SK-N-SH (cell line): ENCODE results near the gene PLCB3. TPM values are rescaled to one million over a fixed set of nuclear protein-coding genes. Genes with fewer than 3 reads are reported as not detected.
A peak's percentile ranks its signal among the peaks of the same experiment; 100 is the strongest.

Source experiments
- CTCF ChIA-PET: fragments of 300-600, 350-600 bp; formaldehyde crosslinking; extraction: SDS; loops from one replicate; lab custom pipeline; 2021; lab: Yijun Ruan, JAX
- POLR2A ChIA-PET: fragments of 350-600 bp; sonication (Branson Sonifier 250); formaldehyde crosslinking; extraction: SDS; loops from one replicate; lab custom pipeline; 2020; ENCODE audit warnings: antibody characterized with exemption, inconsistent platforms; lab: Yijun Ruan, JAX
- DNase-seq: peaks from one replicate; pipeline ENCODE4 v3.0.0; 2012
- H2AFZ ChIP-seq: fragments of 200-600 bp; sonication (generic); 2 replicates; pipeline ENCODE4 v1.8.1; 2016; ENCODE audit warnings: antibody characterized with exemption, mild to moderate bottlenecking, low read depth
- H3F3A ChIP-seq: fragments of 200-600 bp; sonication (generic); replicated peaks from 2 replicates; pipeline ENCODE3; 2016; ENCODE audit warnings: antibody characterized with exemption, mild to moderate bottlenecking; ENCODE audit not compliant: insufficient read depth
- H3K27ac ChIP-seq, 2 experiments: fragments of 200-500 bp in 1 of 2; fragments of 200-600 bp in 1 of 2; sonication (Bioruptor generic) in 1 of 2; sonication (generic), shearing (Covaris generic) in 1 of 2; 2 replicates each; pipeline versions ENCODE4 v1.5.1 to v1.6.1; 2014 to 2016; ENCODE audit warnings: low read depth in 2 of 2, inconsistent platforms in 1 of 2, low read length in 1 of 2, mild to moderate bottlenecking in 1 of 2, mixed read lengths in 1 of 2
- H3K27me3 ChIP-seq: fragments of 200-600 bp; sonication (generic), shearing (Covaris generic); 2 replicates; pipeline ENCODE4 v1.6.1; 2016; ENCODE audit warnings: mixed run types; ENCODE audit not compliant: insufficient read depth
- H3K36me3 ChIP-seq, 2 experiments: fragments of 200-500 bp in 1 of 2; fragments of 200-600 bp in 1 of 2; sonication (Bioruptor generic) in 1 of 2; sonication (generic) in 1 of 2; replicated peaks in 1 of 2; 2 replicates each; pipeline versions ENCODE3 to v1.5.1; 2014 to 2016; ENCODE audit warnings: low read length in 1 of 2, mild to moderate bottlenecking in 1 of 2; ENCODE audit not compliant: insufficient read depth in 2 of 2, control insufficient read depth in 1 of 2
- H3K4me1 ChIP-seq, 2 experiments: fragments of 200-500 bp in 1 of 2; fragments of 200-600 bp in 1 of 2; sonication (Bioruptor generic) in 1 of 2; sonication (generic), shearing (Covaris generic) in 1 of 2; 2 replicates each; pipeline versions ENCODE4 v1.5.1 to v1.6.1; 2014 to 2016; ENCODE audit warnings: low read depth in 1 of 2, low read length in 1 of 2, mixed run types in 1 of 2; ENCODE audit not compliant: insufficient read depth in 2 of 2, control insufficient read depth in 1 of 2
- H3K4me2 ChIP-seq: fragments of 200-600 bp; sonication (generic), shearing (Covaris generic); 2 replicates; pipeline ENCODE4 v1.6.1; 2017; ENCODE audit warnings: mixed run types
- H3K4me3 ChIP-seq, 2 experiments: fragments of 200-500 bp in 1 of 2; fragments of 200-600 bp in 1 of 2; sonication (Bioruptor generic) in 1 of 2; sonication (generic), shearing (Covaris generic) in 1 of 2; 2 replicates each; pipeline versions ENCODE4 v1.5.1 to v1.8.1; 2014 to 2016; ENCODE audit warnings: low read depth in 2 of 2, inconsistent platforms in 1 of 2, low read length in 1 of 2, mild to moderate bottlenecking in 1 of 2, mixed read lengths in 1 of 2, moderate library complexity in 1 of 2
- H3K79me2 ChIP-seq: fragments of 200-600 bp; sonication (generic); 2 replicates; pipeline ENCODE4 v1.8.1; 2017; ENCODE audit warnings: mild to moderate bottlenecking; ENCODE audit not compliant: insufficient read depth
- H3K9ac ChIP-seq: fragments of 200-600 bp; sonication (generic); 2 replicates; pipeline ENCODE4 v1.6.1; 2017; ENCODE audit warnings: mixed run types
- H3K9me2 ChIP-seq: fragments of 200-600 bp; sonication (generic); 2 replicates; pipeline ENCODE4 v1.6.1; 2017; ENCODE audit warnings: mixed run types
- H3K9me3 ChIP-seq: fragments of 200-600 bp; sonication (generic); 2 replicates; pipeline ENCODE4 v1.6.1; 2017; ENCODE audit warnings: mixed run types, mild to moderate bottlenecking, moderate library complexity
- H4K20me1 ChIP-seq: fragments of 200-600 bp; sonication (generic); 2 replicates; pipeline ENCODE4 v1.6.1; 2017; ENCODE audit warnings: mild to moderate bottlenecking, mixed run types; ENCODE audit not compliant: insufficient read depth
- CHD2 ChIP-seq: fragments of 150-350 bp; IDR thresholded peaks from 2 replicates; pipeline ENCODE4 v1.6.1; 2018; ENCODE audit warnings: low read length; ENCODE audit not compliant: partially characterized antibody
- ELF1 ChIP-seq: IDR thresholded peaks from 2 replicates; pipeline ENCODE4 v1.4.0; 2012
- EP300 ChIP-seq, 2 experiments: IDR thresholded peaks; 2 replicates each; pipeline versions ENCODE4 v1.4.0 to v1.6.1; 2012; ENCODE audit warnings: borderline replicate concordance in 1 of 2, low read depth in 1 of 2, low read length in 1 of 2
- FOXJ3 ChIP-seq: sonication (generic); formaldehyde crosslinking; IDR thresholded peaks from 2 replicates; pipeline ENCODE4 v1.5.1; 2020; ENCODE audit warnings: mild to moderate bottlenecking, missing genetic modification reagents
- GATA2 ChIP-seq: sonication (generic); formaldehyde crosslinking; IDR thresholded peaks from 2 replicates; pipeline ENCODE4 v1.5.0; 2020; ENCODE audit warnings: mild to moderate bottlenecking, missing genetic modification reagents
- MEF2A ChIP-seq: IDR thresholded peaks from 2 replicates; pipeline ENCODE4 v1.4.0; 2012; ENCODE audit warnings: low read depth, borderline replicate concordance
- MXI1 ChIP-seq: IDR thresholded peaks from 2 replicates; pipeline ENCODE4 v1.6.1; 2012; ENCODE audit warnings: mild to moderate bottlenecking, low read depth, low read length, improper control_type of control experiment
- RFX5 ChIP-seq: IDR thresholded peaks from 2 replicates; pipeline ENCODE4 v1.6.1; 2012; ENCODE audit warnings: mild to moderate bottlenecking, improper control_type of control experiment, low read length
- SMC3 ChIP-seq: IDR thresholded peaks from 2 replicates; pipeline ENCODE4 v1.6.1; 2012; ENCODE audit warnings: low read depth, low read length, improper control_type of control experiment
- TEAD4 ChIP-seq: IDR thresholded peaks from 2 replicates; pipeline ENCODE4 v1.4.0; 2012; ENCODE audit warnings: mild to moderate bottlenecking, borderline replicate concordance; ENCODE audit not compliant: insufficient read depth
- WGBS: methylation state at CpG from one replicate; pipeline ENCODE4 v1.1.6; 2017; ENCODE audit warnings: low lambda C conversion rate; 5-methylcytosine and 5-hydroxymethylcytosine counted together
- polyA plus RNA-seq, 3 experiments: library from polyadenylated mRNA; depleted of rRNA; stranded (reverse); fragments of >200 nt; gene quantifications; 2 replicates each; pipeline ENCODE4 v1.2.3, GENCODE V29; 2012
- TF ChIP-seq, protein P1 (sequence below): IDR thresholded peaks from 2 replicates; pipeline ENCODE4 v1.4.0; 2012; ENCODE audit warnings: low read depth
- TF ChIP-seq, protein P2 (sequence below): IDR thresholded peaks from 2 replicates; pipeline ENCODE4; 2012
- TF ChIP-seq, protein P3 (sequence below): fragments of 200-600 bp; sonication (generic); IDR thresholded peaks from 2 replicates; pipeline ENCODE4 v1.6.1; 2017; ENCODE audit warnings: antibody characterized with exemption, mild to moderate bottlenecking, moderate library complexity
- TF ChIP-seq, protein P4 (sequence below): fragments of 150-350 bp; IDR thresholded peaks from 2 replicates; pipeline ENCODE4 v1.6.1; 2017; ENCODE audit warnings: antibody characterized with exemption, low read length, low read depth, borderline replicate concordance

Gene PLCB3
- polyA plus RNA-seq, 1 of the 3 experiments (the other 2 are of a cell fraction): 30.4 TPM

DNA sequence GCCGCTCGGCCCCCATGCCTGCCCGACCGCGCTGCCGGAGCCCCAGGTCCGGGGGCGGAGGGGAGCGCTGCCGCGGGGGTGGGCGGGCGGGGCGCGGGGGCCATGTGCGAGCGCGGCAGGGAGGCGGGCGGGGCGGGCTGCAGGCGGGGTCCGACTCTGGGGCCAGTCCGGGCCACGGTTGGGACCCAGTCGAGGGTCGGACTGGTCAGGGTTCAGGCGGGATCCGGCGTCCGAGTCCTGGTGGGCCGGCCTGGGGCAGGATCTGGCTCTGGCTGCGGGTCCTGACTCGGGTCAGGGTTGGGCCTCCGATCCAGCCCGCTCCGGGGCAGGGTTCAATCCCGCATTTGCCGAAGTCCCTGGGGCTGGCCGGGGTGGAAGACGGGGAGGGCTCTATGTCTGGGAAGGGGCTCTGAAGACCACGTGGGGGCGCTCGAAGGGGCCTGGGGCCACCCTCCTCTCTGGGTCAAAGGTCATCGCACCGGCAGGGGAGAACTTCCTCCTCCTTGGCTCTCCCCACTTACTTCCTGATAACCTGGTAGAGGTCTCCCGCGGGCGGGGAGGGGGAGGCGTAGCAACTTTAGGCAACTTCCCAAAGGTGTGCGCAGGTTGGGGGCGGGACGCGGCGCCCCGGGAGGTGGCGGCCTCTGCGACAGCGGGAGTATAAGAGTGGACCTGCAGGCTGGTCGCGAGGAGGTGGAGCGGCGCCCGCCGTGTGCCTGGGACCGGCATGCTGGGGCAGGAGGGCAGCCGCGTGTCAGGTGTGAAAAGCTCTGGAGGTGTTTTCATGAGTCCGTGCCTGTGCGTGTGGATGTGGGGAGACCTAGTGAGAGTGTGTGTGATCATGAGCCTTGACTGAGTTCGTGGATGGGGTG lies 54.6 kb downstream of the PLCB3 start (continued):
- TF ChIP-seq, protein P1, sequence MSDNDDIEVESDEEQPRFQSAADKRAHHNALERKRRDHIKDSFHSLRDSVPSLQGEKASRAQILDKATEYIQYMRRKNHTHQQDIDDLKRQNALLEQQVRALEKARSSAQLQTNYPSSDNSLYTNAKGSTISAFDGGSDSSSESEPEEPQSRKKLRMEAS: peak; percentile 44; the same call in 1 of the 2 replicates
- TF ChIP-seq RFX5: no peak
- TF ChIP-seq, protein P2, sequence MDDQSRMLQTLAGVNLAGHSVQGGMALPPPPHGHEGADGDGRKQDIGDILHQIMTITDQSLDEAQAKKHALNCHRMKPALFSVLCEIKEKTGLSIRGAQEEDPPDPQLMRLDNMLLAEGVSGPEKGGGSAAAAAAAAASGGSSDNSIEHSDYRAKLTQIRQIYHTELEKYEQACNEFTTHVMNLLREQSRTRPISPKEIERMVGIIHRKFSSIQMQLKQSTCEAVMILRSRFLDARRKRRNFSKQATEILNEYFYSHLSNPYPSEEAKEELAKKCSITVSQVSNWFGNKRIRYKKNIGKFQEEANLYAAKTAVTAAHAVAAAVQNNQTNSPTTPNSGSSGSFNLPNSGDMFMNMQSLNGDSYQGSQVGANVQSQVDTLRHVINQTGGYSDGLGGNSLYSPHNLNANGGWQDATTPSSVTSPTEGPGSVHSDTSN: no peak
- peak; percentile 23 for TF ChIP-seq CHD2
- no peak for TF ChIP-seq EP300 (IDR thresholded peaks at IDR 0.05; ENCODE audit: borderline replicate concordance in 1 of 2, low read depth in 1 of 2, low read length in 1 of 2)
- no peak for TF ChIP-seq TEAD4
- no peak for TF ChIP-seq FOXJ3
- no peak for TF ChIP-seq GATA2 (CRISPR knock-in tag)
- peak; percentile 66 for TF ChIP-seq MXI1
- TF ChIP-seq SMC3: peak; percentile 26; the same call in 1 of the 2 replicates

DNA sequence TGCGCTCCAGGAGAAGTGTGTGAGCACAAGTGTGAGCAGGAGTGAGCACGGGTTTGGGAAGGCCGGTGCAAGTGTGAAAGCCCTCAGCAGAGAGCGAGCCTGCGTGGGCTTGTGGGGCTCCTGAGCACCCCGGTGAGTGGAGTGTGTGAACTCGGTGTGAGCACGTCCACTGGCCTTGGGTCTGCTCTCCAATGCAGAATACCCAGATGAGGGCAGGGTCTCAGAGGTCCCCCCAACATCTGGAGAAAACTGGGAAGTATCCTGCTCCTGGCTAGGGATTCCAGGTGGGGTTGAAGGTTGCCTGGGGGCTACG lies 55.2 kb downstream of the PLCB3 start:
- ChIA-PET POLR2A (interaction anchor here (1.6 kb wide), 1 partner anchor 11 kb away, joined by 9 read pairs; the partner anchor contains the start of gene PRDX5), CTCF (interaction anchor here (1.0 to 6.7 kb wide), 3 partner anchors 11 to 24 kb away, joined by 3 to 196 read pairs (median 27); partner anchors contain the start of genes BAD, GPR137, KCNK4 and PRDX5)
- peaks cover 0 to 2% of the 10 kb centered on the region in 2 experiments for H3K36me3 ChIP-seq
- peak overlapping the region; percentile 84; the same call in 1 of the 2 replicates for H2AFZ ChIP-seq
- H3K4me3 ChIP-seq: peak overlapping the region; percentile 65 to 78
- H4K20me1 ChIP-seq: no peaks in the 10 kb centered on the region
- peaks cover 34% of the 10 kb centered on the region; the same call in 1 of the 2 replicates for H3K79me2 ChIP-seq
- peak overlapping the region; percentile 99 for H3K4me2 ChIP-seq
- peaks cover 12% of the 10 kb centered on the region for H3F3A ChIP-seq
- TF ChIP-seq, protein P3, sequence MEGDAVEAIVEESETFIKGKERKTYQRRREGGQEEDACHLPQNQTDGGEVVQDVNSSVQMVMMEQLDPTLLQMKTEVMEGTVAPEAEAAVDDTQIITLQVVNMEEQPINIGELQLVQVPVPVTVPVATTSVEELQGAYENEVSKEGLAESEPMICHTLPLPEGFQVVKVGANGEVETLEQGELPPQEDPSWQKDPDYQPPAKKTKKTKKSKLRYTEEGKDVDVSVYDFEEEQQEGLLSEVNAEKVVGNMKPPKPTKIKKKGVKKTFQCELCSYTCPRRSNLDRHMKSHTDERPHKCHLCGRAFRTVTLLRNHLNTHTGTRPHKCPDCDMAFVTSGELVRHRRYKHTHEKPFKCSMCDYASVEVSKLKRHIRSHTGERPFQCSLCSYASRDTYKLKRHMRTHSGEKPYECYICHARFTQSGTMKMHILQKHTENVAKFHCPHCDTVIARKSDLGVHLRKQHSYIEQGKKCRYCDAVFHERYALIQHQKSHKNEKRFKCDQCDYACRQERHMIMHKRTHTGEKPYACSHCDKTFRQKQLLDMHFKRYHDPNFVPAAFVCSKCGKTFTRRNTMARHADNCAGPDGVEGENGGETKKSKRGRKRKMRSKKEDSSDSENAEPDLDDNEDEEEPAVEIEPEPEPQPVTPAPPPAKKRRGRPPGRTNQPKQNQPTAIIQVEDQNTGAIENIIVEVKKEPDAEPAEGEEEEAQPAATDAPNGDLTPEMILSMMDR: no peak
- TF ChIP-seq, protein P4, sequence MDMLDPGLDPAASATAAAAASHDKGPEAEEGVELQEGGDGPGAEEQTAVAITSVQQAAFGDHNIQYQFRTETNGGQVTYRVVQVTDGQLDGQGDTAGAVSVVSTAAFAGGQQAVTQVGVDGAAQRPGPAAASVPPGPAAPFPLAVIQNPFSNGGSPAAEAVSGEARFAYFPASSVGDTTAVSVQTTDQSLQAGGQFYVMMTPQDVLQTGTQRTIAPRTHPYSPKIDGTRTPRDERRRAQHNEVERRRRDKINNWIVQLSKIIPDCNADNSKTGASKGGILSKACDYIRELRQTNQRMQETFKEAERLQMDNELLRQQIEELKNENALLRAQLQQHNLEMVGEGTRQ: no peak
- TF ChIP-seq MEF2A: no peak
- TF ChIP-seq ELF1: no peak
- TF ChIP-seq EP300 (IDR thresholded peaks at IDR 0.05; ENCODE audit: borderline replicate concordance in 1 of 2, low read depth in 1 of 2, low read length in 1 of 2): no peak
- TF ChIP-seq GATA2 (CRISPR knock-in tag): no peak
- no peaks in the 10 kb centered on the region for H3K9me2 ChIP-seq
- H3K9me3 ChIP-seq: no peaks in the 10 kb centered on the region
- peak overlapping the region; percentile 65 for H3K9ac ChIP-seq
- H3K27me3 ChIP-seq: no peaks in the 10 kb centered on the region
- H3K27ac ChIP-seq: peak overlapping the region in 1 of 2 experiments; percentile 62; a peak in 1 of 4 replicates
- no peak for DNase-seq
- 26% methylated on average over 8 of the region's 9 CpGs for WGBS
- H3K4me1 ChIP-seq: peaks cover 5 to 18% of the 10 kb centered on the region in 2 experiments; a peak in 2 of 4 replicates
